CD14-positive monocyte (primary cell): Measurements from ENCODE around the gene GNAL. TPM values are rescaled to one million over a fixed set of nuclear protein-coding genes. Genes with fewer than 3 reads are reported as not detected.
A peak's percentile ranks its signal among the peaks of the same experiment; 100 is the strongest.
"Not testable (repeated sequence)": the region's sequence is repeated elsewhere in the genome, so short reads cannot be mapped to it uniquely, and the experiment has no call there.

ENCODE experiments used
- DNase-seq, 3 donors: peaks; one replicate each; pipeline ENCODE4 v3.0.0-alpha.2; 2011 to 2022
- H2AFZ ChIP-seq: 2 replicates; pipeline ENCODE4 v1.6.0; 2012; ENCODE audit warnings: mild to moderate bottlenecking, low read depth, low read length, inconsistent platforms; ENCODE audit not compliant: insufficient read depth, poor library complexity, severe bottlenecking
- H3K27ac ChIP-seq, 2 donors: 1 replicate in 1 of 2; 2 replicates in 1 of 2; pipeline ENCODE4 v1.5.1; 2012 to 2013; ENCODE audit warnings: low read length in 2 of 2, control low read depth in 1 of 2, inconsistent platforms in 1 of 2, low read depth in 1 of 2, mild to moderate bottlenecking in 1 of 2
- H3K27me3 ChIP-seq, 2 donors: one replicate each; pipeline versions ENCODE4 v1.6.0 to v1.6.1; 2011 to 2013; ENCODE audit warnings: low read length in 2 of 2; ENCODE audit not compliant: control insufficient read depth in 2 of 2, insufficient read depth in 2 of 2
- H3K36me3 ChIP-seq, 2 donors: replicated peaks in 1 of 2; 1 replicate in 1 of 2; 2 replicates in 1 of 2; pipeline versions ENCODE4 v1.5.1 to v1.6.1; 2012 to 2013; ENCODE audit warnings: low read length in 2 of 2, control low read depth in 1 of 2, inconsistent platforms in 1 of 2, mild to moderate bottlenecking in 1 of 2; ENCODE audit not compliant: insufficient read depth in 2 of 2, control insufficient read depth in 1 of 2
- H3K4me1 ChIP-seq, 2 donors: 1 replicate in 1 of 2; 2 replicates in 1 of 2; pipeline versions ENCODE4 v1.5.1 to v1.6.1; 2012 to 2013; ENCODE audit warnings: low read length in 2 of 2, control low read depth in 1 of 2, inconsistent platforms in 1 of 2, mild to moderate bottlenecking in 1 of 2, moderate library complexity in 1 of 2; ENCODE audit not compliant: insufficient read depth in 2 of 2, control insufficient read depth in 1 of 2
- H3K4me2 ChIP-seq: replicated peaks from 2 replicates; pipeline ENCODE3; 2012; ENCODE audit warnings: low read length, moderate library complexity, mild to moderate bottlenecking; ENCODE audit not compliant: poor library complexity, severe bottlenecking; ENCODE audit errors: extremely low read depth
- H3K4me3 ChIP-seq, 3 experiments: fragments of 200-600 bp in 1 of 3; sonication (generic) in 1 of 3; replicated peaks in 1 of 3; 1 replicate in 2 of 3; 2 replicates in 1 of 3; pipeline ENCODE4 v1.5.1; 2011 to 2013; ENCODE audit warnings: low read length in 3 of 3, mild to moderate bottlenecking in 3 of 3, control low read depth in 2 of 3, low read depth in 2 of 3, inconsistent platforms in 1 of 3, moderate library complexity in 1 of 3
- H3K79me2 ChIP-seq: 2 replicates; pipeline ENCODE4 v1.6.0; 2012; ENCODE audit warnings: mild to moderate bottlenecking, control low read depth, inconsistent platforms, low read length, moderate library complexity; ENCODE audit not compliant: insufficient read depth
- H3K9ac ChIP-seq: 2 replicates; pipeline ENCODE4 v1.6.0; 2017; ENCODE audit warnings: low read length, mild to moderate bottlenecking; ENCODE audit not compliant: insufficient read depth, poor library complexity, severe bottlenecking
- H3K9me3 ChIP-seq, 2 donors: replicated peaks in 1 of 2; 1 replicate in 1 of 2; 2 replicates in 1 of 2; pipeline versions ENCODE4 v1.5.1 to v1.6.1; 2012 to 2013; ENCODE audit warnings: low read length in 2 of 2, control low read depth in 1 of 2; ENCODE audit not compliant: control insufficient read depth in 1 of 2, insufficient read depth in 1 of 2
- H4K20me1 ChIP-seq: 2 replicates; pipeline ENCODE4 v1.6.0; 2012; ENCODE audit warnings: mild to moderate bottlenecking, low read length, control low read depth, moderate library complexity; ENCODE audit not compliant: insufficient read depth
- H3K27ac Mint-ChIP-seq, 7 donors: one replicate each; pipeline ENCODE4 v1.8.0; 2020; ENCODE audit warnings: mild to moderate bottlenecking in 7 of 7, mixed read lengths in 7 of 7, moderate library complexity in 6 of 7, inconsistent platforms in 2 of 7
- H3K27me3 Mint-ChIP-seq, 3 donors: one replicate each; pipeline ENCODE4 v1.8.0; 2021 to 2022; ENCODE audit warnings: low read depth in 3 of 3, mild to moderate bottlenecking in 3 of 3, mixed read lengths in 3 of 3, moderate library complexity in 3 of 3, inconsistent platforms in 1 of 3
- H3K36me3 Mint-ChIP-seq, 2 donors: one replicate each; pipeline ENCODE4 v1.8.0; 2020; ENCODE audit warnings: mixed read lengths in 2 of 2, inconsistent platforms in 1 of 2, mild to moderate bottlenecking in 1 of 2
- H3K4me1 Mint-ChIP-seq: one replicate; pipeline ENCODE4 v1.8.0; 2020; ENCODE audit warnings: mild to moderate bottlenecking, mixed read lengths
- H3K4me3 Mint-ChIP-seq, 2 donors: one replicate each; pipeline ENCODE4 v1.8.0; 2020; ENCODE audit warnings: mild to moderate bottlenecking in 2 of 2, mixed read lengths in 2 of 2, moderate library complexity in 1 of 2
- H3K9me3 Mint-ChIP-seq, 7 donors: one replicate each; pipeline ENCODE4 v1.8.0; 2020 to 2022; ENCODE audit warnings: mixed read lengths in 7 of 7, mild to moderate bottlenecking in 6 of 7, moderate library complexity in 6 of 7, inconsistent platforms in 2 of 7
- CTCF ChIP-seq: fragments of 200-600 bp; IDR thresholded peaks from one replicate; pipeline ENCODE4 v1.8.0; 2022; ENCODE audit warnings: antibody characterized with exemption, mild to moderate bottlenecking
- WGBS: methylation state at CpG from one replicate; pipeline ENCODE4 v1.1.5; 2013; ENCODE audit warnings: missing lambda C conversion rate; ENCODE audit not compliant: insufficient coverage; 5-methylcytosine and 5-hydroxymethylcytosine counted together
- intact Hi-C, 2 donors: fragments of 100-400 bp; cut with micrococcal nuclease; formaldehyde crosslinking; loops; one replicate each; pipeline versions ENCODE4 v1.15.0 to v1.15.1; 2023
- polyA minus RNA-seq: library from RNA; depleted of rRNA, polyadenylated mRNA; stranded (reverse); fragments of >200 nt; gene quantifications from 2 replicates; pipeline ENCODE4 v1.2.3, GENCODE V29; 2012
- polyA plus RNA-seq, 3 donors: library from polyadenylated mRNA; depleted of rRNA in 1 of 3; unstranded in 2 of 3; stranded (reverse) in 1 of 3; fragments of 300-500 nt in 2 of 3; fragments of >200 nt in 1 of 3; fragmentation: Illumina TruSeq in 2 of 3; gene quantifications; 1 replicate in 2 of 3; 2 replicates in 1 of 3; pipeline ENCODE4 v1.2.3, GENCODE V29; 2012 to 2021
- total RNA-seq, 12 experiments: library from RNA in 1 of 12; stranded (reverse) in 1 of 12; fragments of 120-200 nt in 1 of 12; gene quantifications; one replicate each; pipeline ENCODE4 v1.2.4 and lab custom pipeline; 2013 to 2026; ENCODE audit warnings: mixed read lengths in 6 of 12, inconsistent platforms in 1 of 12

GNAL gene
- 0.15 TPM for total RNA-seq (2013)
- polyA plus RNA-seq, result under 1 TPM in 2 of 3 donors, not detected in 1; 0.01 to 0.03 TPM
- polyA minus RNA-seq, result under 0.01 and 0.08 TPM in 2 replicates
- 1.3 to 6.0 (median 3.4) reads per million in 11 experiments for total RNA-seq (lab: John Stamatoyannopoulos, UW)

- H3K79me2 ChIP-seq, result no peaks in the 10 kb centered on the region
- peaks cover 2 to 13% of the 10 kb centered on the region in 2 donors for H3K4me1 ChIP-seq
- H3K36me3 ChIP-seq, result no peaks in the 10 kb centered on the region
- H3K36me3 Mint-ChIP-seq, result peaks cover 0 to 2% of the 10 kb centered on the region in 2 donors
- intact Hi-C loops, result loop anchor here in 1 of 2 donors (10.0 kb wide), 1 partner anchor 56 kb away; no protein-coding TSS in a partner anchor
- peak within 1 kb of the TSS; percentile 50 for H2AFZ ChIP-seq
- no peak within 1 kb of the TSS for H3K9ac ChIP-seq
- H4K20me1 ChIP-seq, result no peaks in the 10 kb centered on the region
- H3K27me3 Mint-ChIP-seq, result peaks cover 40 to 69% (median 49%) of the 10 kb centered on the region in 3 donors
- DNase-seq, result peak; percentile 1 to 44 (median 25)
- peaks cover 0 to 13% (median 7%) of the 10 kb centered on the region in 7 donors for H3K9me3 Mint-ChIP-seq
- H3K27me3 ChIP-seq, result peaks cover 43 to 63% of the 10 kb centered on the region in 2 donors
- peak within 1 kb of the TSS in 1 of 3 experiments; percentile 47 for H3K4me3 ChIP-seq
- TF ChIP-seq CTCF, result no peak
- peak within 1 kb of the TSS; percentile 67 for H3K4me2 ChIP-seq
- H3K27ac Mint-ChIP-seq, result no peak within 1 kb of the TSS
- under 1% methylated on average over 77 of the region's 77 CpGs for WGBS
- peak within 1 kb of the TSS; percentile 53 to 84 for H3K4me3 Mint-ChIP-seq
- peaks cover 0 to 4% of the 10 kb centered on the region in 2 donors for H3K9me3 ChIP-seq
- peaks cover 7% of the 10 kb centered on the region for H3K4me1 Mint-ChIP-seq
- H3K27ac ChIP-seq, result no peak within 1 kb of the TSS
These were observed at the start of gene GNAL for GRCh38 chr18:11688972-11689668. GNAL (plus strand) TSS chr18:11689264; CDS start chr18:11689564, 300 bp downstream.

- H3K9me3 ChIP-seq, H3K36me3 ChIP-seq, H3K27me3 Mint-ChIP-seq, H4K20me1 ChIP-seq, H3K79me2 ChIP-seq, H3K4me1 ChIP-seq, DNase-seq, H3K4me3 Mint-ChIP-seq, intact Hi-C loops, H3K27ac ChIP-seq, H3K27me3 ChIP-seq, H3K27ac Mint-ChIP-seq, H3K9ac ChIP-seq, H3K36me3 Mint-ChIP-seq, H3K4me3 ChIP-seq, H3K4me1 Mint-ChIP-seq, H2AFZ ChIP-seq, H3K4me2 ChIP-seq: not testable (repeated sequence)
- H3K9me3 Mint-ChIP-seq, result peaks cover 4 to 16% (median 8%) of the 10 kb centered on the region in 7 donors
- WGBS, result 97% methylated on average over 22 of the region's 23 CpGs
These were observed 41.8 kb upstream of the GNAL start for GRCh38 chr18:11647310-11647709.

GRCh38 chr18:11647804-11648203 is 41.3 kb upstream of the GNAL start:
- WGBS, result 93% methylated on average over 11 of the region's 26 CpGs
- DNase-seq, H3K4me2 ChIP-seq, intact Hi-C loops, H3K27ac ChIP-seq, H3K9ac ChIP-seq, H3K4me3 ChIP-seq, H3K4me1 Mint-ChIP-seq, H3K9me3 ChIP-seq, H3K36me3 Mint-ChIP-seq, H2AFZ ChIP-seq, H3K4me3 Mint-ChIP-seq, H3K27ac Mint-ChIP-seq, H3K79me2 ChIP-seq, H3K27me3 ChIP-seq, H3K27me3 Mint-ChIP-seq, H3K36me3 ChIP-seq, H4K20me1 ChIP-seq, H3K4me1 ChIP-seq: not testable (repeated sequence)
- H3K9me3 Mint-ChIP-seq, result peaks cover 4 to 16% (median 8%) of the 10 kb centered on the region in 7 donors
